H1 (cell line): Measurements from ENCODE around the gene PDLIM3. TPM values are rescaled to one million over a fixed set of nuclear protein-coding genes. Genes with fewer than 3 reads are reported as not detected.

Experiments
- CTCF ChIA-PET: fragments of 300-600 bp; sonication (Branson Sonifier 250); formaldehyde crosslinking; loops from one replicate; lab custom pipeline; 2021; ENCODE audit not compliant: partially characterized antibody; lab: Charles Lee
- POLR2A ChIA-PET: fragments of 300-600 bp; sonication (Branson Sonifier 250); formaldehyde crosslinking; loops from one replicate; lab custom pipeline; 2021; ENCODE audit warnings: inconsistent platforms; ENCODE audit not compliant: partially characterized antibody; lab: Charles Lee
- DNase-seq, 2 experiments: peaks; one replicate each; pipeline versions ENCODE4 v3.0.0 to v3.0.0-alpha.2; 2010 to 2022; ENCODE audit warnings: low spot score in 2 of 2, low read depth in 1 of 2, mixed read lengths in 1 of 2
- FAIRE-seq: peaks from 2 replicates; lab custom pipeline; 2011; peaks lifted over from hg19 to GRCh38; lab: Jason Lieb, UNC
- H2AFZ ChIP-seq: 2 replicates; pipeline ENCODE4 v1.8.1; 2012; ENCODE audit warnings: low read length, inconsistent platforms
- H2AK5ac ChIP-seq: 2 replicates; pipeline ENCODE4 v1.6.1; 2013; ENCODE audit warnings: low read depth, low read length
- H2BK120ac ChIP-seq: replicated peaks from 2 replicates; pipeline ENCODE3; 2013; ENCODE audit warnings: low read depth, low read length, inconsistent platforms
- H2BK12ac ChIP-seq: 2 replicates; pipeline ENCODE4 v1.6.1; 2013; ENCODE audit warnings: low read depth, low read length
- H2BK15ac ChIP-seq: 2 replicates; pipeline ENCODE4 v1.6.1; 2013; ENCODE audit warnings: low read length
- H2BK20ac ChIP-seq: 2 replicates; pipeline ENCODE4 v1.6.1; 2013; ENCODE audit warnings: low read length
- H2BK5ac ChIP-seq: 2 replicates; pipeline ENCODE4 v1.6.1; 2013; ENCODE audit warnings: low read depth, low read length
- H3K14ac ChIP-seq: 2 replicates; pipeline ENCODE4 v1.6.1; 2013; ENCODE audit warnings: inconsistent platforms; ENCODE audit not compliant: insufficient read length
- H3K18ac ChIP-seq: 2 replicates; pipeline ENCODE4 v1.6.1; 2013; ENCODE audit warnings: low read length; ENCODE audit errors: extremely low read depth
- H3K23ac ChIP-seq: 2 replicates; pipeline ENCODE4 v1.6.1; 2013; ENCODE audit warnings: inconsistent platforms; ENCODE audit not compliant: insufficient read length
- H3K23me2 ChIP-seq: 2 replicates; pipeline ENCODE4 v1.6.1; 2013; ENCODE audit warnings: low read depth, low read length
- H3K27ac ChIP-seq: 2 replicates; pipeline ENCODE4 v1.6.1; 2011; ENCODE audit warnings: low read depth, low read length, inconsistent platforms
- H3K27me3 ChIP-seq, 4 experiments: replicated peaks in 1 of 4; 1 replicate in 1 of 4; 2 replicates in 3 of 4; pipeline versions ENCODE4 v1.6.1 to v1.8.1; 2011 to 2013; ENCODE audit warnings: low read length in 3 of 4, mild to moderate bottlenecking in 3 of 4, inconsistent platforms in 2 of 4, mixed read lengths in 2 of 4, moderate library complexity in 1 of 4; ENCODE audit not compliant: control insufficient read depth in 3 of 4, insufficient read depth in 3 of 4; ENCODE audit errors: extremely low read depth in 1 of 4
- H3K36me3 ChIP-seq, 4 experiments: 2 replicates each; pipeline versions ENCODE4 v1.6.1 to v1.8.1; 2011 to 2013; ENCODE audit warnings: mild to moderate bottlenecking in 4 of 4, low read length in 3 of 4, moderate library complexity in 2 of 4, control low read depth in 1 of 4, inconsistent platforms in 1 of 4; ENCODE audit not compliant: insufficient read depth in 4 of 4, control insufficient read depth in 2 of 4
- H3K4ac ChIP-seq: replicated peaks from 2 replicates; pipeline ENCODE3; 2013; ENCODE audit warnings: low read length, low read depth, mixed read lengths, inconsistent platforms; ENCODE audit not compliant: insufficient read length
- H3K4me1 ChIP-seq, 4 experiments: replicated peaks in 1 of 4; 1 replicate in 1 of 4; 2 replicates in 3 of 4; pipeline versions ENCODE4 v1.6.1 to v1.8.1; 2011 to 2013; ENCODE audit warnings: low read length in 3 of 4, inconsistent platforms in 2 of 4, mixed read lengths in 1 of 4; ENCODE audit not compliant: insufficient read depth in 4 of 4, control insufficient read depth in 3 of 4
- H3K4me2 ChIP-seq, 2 experiments: 2 replicates each; pipeline versions ENCODE4 v1.6.1 to v1.8.1; 2011 to 2013; ENCODE audit warnings: low read depth in 2 of 2, low read length in 2 of 2, control low read depth in 1 of 2, inconsistent platforms in 1 of 2, mild to moderate bottlenecking in 1 of 2; ENCODE audit not compliant: insufficient read depth in 1 of 2
- H3K4me3 ChIP-seq, 4 experiments: fragments of 200-600, 300-600 bp in 1 of 4; sonication (generic), shearing (Covaris generic), sonication (Bioruptor Twin) in 1 of 4; 2 replicates each; pipeline versions ENCODE4 v1.5.1 to v1.8.1; 2011 to 2016; ENCODE audit warnings: low read length in 4 of 4, low read depth in 3 of 4, control low read depth in 2 of 4, inconsistent platforms in 2 of 4, mild to moderate bottlenecking in 2 of 4, mixed read lengths in 1 of 4, moderate library complexity in 1 of 4; ENCODE audit not compliant: insufficient read depth in 2 of 4; ENCODE audit errors: extremely low read depth in 1 of 4
- H3K56ac ChIP-seq: replicated peaks from 2 replicates; pipeline ENCODE3; 2013; ENCODE audit warnings: low read depth, mild to moderate bottlenecking, mixed read lengths, low read length, inconsistent platforms; ENCODE audit not compliant: insufficient read length
- H3K79me1 ChIP-seq: 2 replicates; pipeline ENCODE4 v1.6.1; 2013; ENCODE audit warnings: low read depth, low read length, control low read depth
- H3K79me2 ChIP-seq, 2 experiments: 2 replicates each; pipeline versions ENCODE4 v1.6.1 to v1.8.1; 2012 to 2013; ENCODE audit warnings: low read length in 2 of 2, mild to moderate bottlenecking in 2 of 2, inconsistent platforms in 1 of 2; ENCODE audit not compliant: insufficient read depth in 2 of 2, control insufficient read depth in 1 of 2
- H3K9ac ChIP-seq, 4 experiments: replicated peaks in 1 of 4; 1 replicate in 1 of 4; 2 replicates in 3 of 4; pipeline versions ENCODE4 v1.6.1 to v1.8.1; 2011 to 2013; ENCODE audit warnings: low read depth in 3 of 4, low read length in 3 of 4, control low read depth in 2 of 4, mild to moderate bottlenecking in 2 of 4, moderate library complexity in 2 of 4, inconsistent platforms in 1 of 4; ENCODE audit errors: extremely low read depth in 1 of 4
- H3K9me3 ChIP-seq, 2 experiments: 2 replicates each; pipeline versions ENCODE4 v1.6.1 to v1.8.1; 2012 to 2013; ENCODE audit warnings: mild to moderate bottlenecking in 2 of 2, moderate library complexity in 2 of 2, control low read depth in 1 of 2, inconsistent platforms in 1 of 2, low read depth in 1 of 2, low read length in 1 of 2, mixed read lengths in 1 of 2; ENCODE audit not compliant: insufficient read depth in 2 of 2
- H4K20me1 ChIP-seq, 2 experiments: replicated peaks in 1 of 2; 2 replicates each; pipeline versions ENCODE3 to v1.8.1; 2011 to 2013; ENCODE audit warnings: inconsistent platforms in 2 of 2, low read length in 2 of 2, mild to moderate bottlenecking in 1 of 2; ENCODE audit not compliant: insufficient read depth in 2 of 2, control insufficient read depth in 1 of 2
- H4K5ac ChIP-seq: 2 replicates; pipeline ENCODE4 v1.6.1; 2013; ENCODE audit warnings: low read length, low read depth, mixed read lengths, inconsistent platforms; ENCODE audit not compliant: insufficient read length
- H4K8ac ChIP-seq: 2 replicates; pipeline ENCODE4 v1.8.0; 2013; ENCODE audit warnings: mild to moderate bottlenecking, moderate library complexity, low read length, inconsistent platforms; ENCODE audit not compliant: insufficient read depth; ENCODE audit errors: extremely low read depth
- H4K91ac ChIP-seq: replicated peaks from 2 replicates; pipeline ENCODE3; 2013; ENCODE audit warnings: low read length, mixed read lengths, inconsistent platforms; ENCODE audit not compliant: insufficient read length
- ASH2L ChIP-seq: fragments of 200-600, 300-600 bp; sonication (generic); IDR thresholded peaks from one replicate; pipeline ENCODE4 v1.7.1; 2017; ENCODE audit warnings: low read length
- CBX5 ChIP-seq: fragments of 300-800, 300-1000 bp; sonication (generic); IDR thresholded peaks from 2 replicates; pipeline ENCODE4 v1.7.1; 2016; ENCODE audit warnings: antibody characterized with exemption, low read length, low read depth
- CTCF ChIP-seq, 3 experiments: IDR thresholded peaks; 1 replicate in 2 of 3; 2 replicates in 1 of 3; pipeline versions ENCODE4 v1.5.1 to v1.6.1; 2011; ENCODE audit warnings: low read length in 3 of 3, mild to moderate bottlenecking in 3 of 3, inconsistent platforms in 2 of 3, low read depth in 1 of 3, moderate library complexity in 1 of 3; ENCODE audit not compliant: insufficient read depth in 1 of 3; ENCODE audit errors: control extremely low read depth in 1 of 3
- GABPA ChIP-seq: IDR thresholded peaks from 2 replicates; pipeline ENCODE4 v1.6.1; 2011; ENCODE audit warnings: mild to moderate bottlenecking, low read length, moderate library complexity, borderline replicate concordance; ENCODE audit not compliant: insufficient read depth
- JUN ChIP-seq: IDR thresholded peaks from 2 replicates; pipeline ENCODE4 v1.6.1; 2011; ENCODE audit warnings: low read depth, mild to moderate bottlenecking, improper control_type of control experiment, low read length
- PHF8 ChIP-seq: fragments of 200-600 bp; sonication (generic); conservative IDR thresholded peaks from 2 replicates; pipeline ENCODE4 v1.7.1; 2012; ENCODE audit warnings: low read depth, mild to moderate bottlenecking, inconsistent platforms, low read length, moderate library complexity
- RNF2 ChIP-seq: fragments of 200-900, 300-1000 bp; sonication (generic); IDR thresholded peaks from 2 replicates; pipeline ENCODE4 v1.7.1; 2016; ENCODE audit warnings: borderline replicate concordance, low read depth, mild to moderate bottlenecking, antibody characterized with exemption, low read length; ENCODE audit not compliant: poor library complexity, severe bottlenecking; ENCODE audit errors: missing control alignments
- SAP30 ChIP-seq: fragments of 300-600 bp; sonication (generic); IDR thresholded peaks from 2 replicates; pipeline ENCODE4 v1.7.1; 2012; ENCODE audit warnings: low read length, moderate library complexity, mild to moderate bottlenecking, inconsistent platforms; ENCODE audit not compliant: insufficient read depth, insufficient replicate concordance
- ZNF274 ChIP-seq: IDR thresholded peaks from 2 replicates; pipeline ENCODE4 v1.7.0; 2012; ENCODE audit warnings: low read length, borderline replicate concordance; ENCODE audit errors: extremely low read depth
- WGBS, 2 experiments: shearing (Covaris generic) in 1 of 2; methylation state at CpG; one replicate each; pipeline versions ENCODE4 v1.1.6 to v1.1.7; 2013 to 2015; ENCODE audit warnings: low lambda C conversion rate in 2 of 2, mixed read lengths in 2 of 2, inconsistent platforms in 1 of 2, low coverage in 1 of 2, missing lambda C conversion rate in 1 of 2; ENCODE audit not compliant: insufficient replicate concordance in 2 of 2, insufficient coverage in 1 of 2, insufficient read length in 1 of 2; ENCODE audit errors: extremely low coverage in 1 of 2, missing lambda C conversion rate in 1 of 2; 5-methylcytosine and 5-hydroxymethylcytosine counted together
- polyA plus RNA-seq, 7 experiments: library from polyadenylated mRNA; depleted of rRNA in 3 of 7; stranded (reverse) in 5 of 7; unstranded in 2 of 7; fragments of >200 nt in 5 of 7; fragments of 200-250 nt in 2 of 7; gene quantifications; 1 replicate in 5 of 7; 2 replicates in 1 of 7; 4 replicates in 1 of 7; pipeline versions ENCODE4 v1.2.1 to v1.2.3, GENCODE V29; 2011 to 2013; ENCODE audit warnings: missing spikeins in 2 of 7, mixed read lengths in 2 of 7
- total RNA-seq: library from RNA; stranded (reverse); fragmentation: NEBNext Ultra II Directional; extraction: Animal tissue kit (Norgen Biotek cat#: 25700); gene quantifications from 2 replicates; pipeline ENCODE4 v1.2.1, GENCODE V29; 2021
- TF ChIP-seq, protein P1 (sequence below): IDR thresholded peaks from 2 replicates; pipeline ENCODE4 v1.6.1; 2011; ENCODE audit warnings: low read length, improper control_type of control experiment

Gene PDLIM3
- total and polyA plus RNA-seq, 2 of the 8 experiments (the other 6 are each of a cell fraction or from before 2014, with no cell fraction given) = 7.6 to 8.1 TPM

DNA sequence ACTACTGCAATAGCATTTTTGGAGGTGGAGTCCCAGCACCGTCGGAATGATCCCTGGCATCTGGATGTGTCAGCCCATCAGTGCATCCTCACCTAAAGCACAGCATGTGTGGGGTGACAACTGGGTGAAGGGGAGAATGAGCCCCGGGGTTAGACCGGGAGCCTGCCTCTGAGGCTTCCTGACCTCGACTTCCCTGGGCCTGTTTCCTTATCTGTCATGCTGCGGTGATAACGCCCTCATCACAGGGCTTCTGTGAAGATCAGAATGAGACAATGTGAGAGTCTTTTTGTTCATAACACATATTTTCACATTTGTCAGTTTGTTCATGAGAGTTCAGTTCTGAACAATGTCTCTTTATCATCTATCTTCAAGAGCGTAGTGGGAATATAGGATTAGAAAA lies 31.1 kb upstream of the PDLIM3 start:
- Histone ChIP-seq H3K4me1 (no peaks in the 10 kb centered on the region; a peak in 1 of 7 replicates), H3K23ac (no peak overlapping the region), H3K9me3 (peaks cover 9% of the 10 kb centered on the region in 2 experiments; a peak in 3 of 4 replicates), H3K36me3 (no peaks in the 10 kb centered on the region), H3K4me3 (no peak overlapping the region), H3K27me3 (no peaks in the 10 kb centered on the region), H3K27ac (no peak overlapping the region), H4K20me1 (no peaks in the 10 kb centered on the region), H2BK5ac (no peak overlapping the region), H3K9ac (no peak overlapping the region), H3K79me2 (no peaks in the 10 kb centered on the region), H3K18ac (no peak overlapping the region), H3K56ac (no peak overlapping the region), H2BK15ac (no peak overlapping the region), H2BK120ac (no peak overlapping the region), H4K91ac (no peak overlapping the region), H2AK5ac (no peak overlapping the region), H3K79me1 (no peaks in the 10 kb centered on the region), H3K4ac (no peak overlapping the region), H2BK20ac (no peak overlapping the region), H3K4me2 (no peak overlapping the region), H4K8ac (no peak overlapping the region), H2AFZ (no peak overlapping the region), H4K5ac (no peak overlapping the region), H3K23me2 (no peaks in the 10 kb centered on the region), H3K14ac (no peak overlapping the region), H2BK12ac (no peak overlapping the region)
- 90% methylated on average over 8 of the region's 8 CpGs; no CpG with 5 or more reads in 1 of the 2 experiments for WGBS, 2 experiments
- DNase-seq (no peak), FAIRE-seq (no peak)
- ChIA-PET CTCF (no interaction called here), POLR2A (no interaction called here)
- no peak for TF ChIP-seq SAP30
- no peak for TF ChIP-seq ASH2L
- TF ChIP-seq RNF2 = no peak
- no peak for TF ChIP-seq PHF8
- TF ChIP-seq ZNF274 = no peak
- TF ChIP-seq CBX5 = no peak
- no peak for TF ChIP-seq CTCF (IDR thresholded peaks at IDR 0.05; ENCODE audit: control extremely low read depth in 1 of 3, insufficient read depth in 1 of 3, low read depth in 1 of 3, low read length in 3 of 3)
- TF ChIP-seq JUN = no peak
- TF ChIP-seq, protein P1, sequence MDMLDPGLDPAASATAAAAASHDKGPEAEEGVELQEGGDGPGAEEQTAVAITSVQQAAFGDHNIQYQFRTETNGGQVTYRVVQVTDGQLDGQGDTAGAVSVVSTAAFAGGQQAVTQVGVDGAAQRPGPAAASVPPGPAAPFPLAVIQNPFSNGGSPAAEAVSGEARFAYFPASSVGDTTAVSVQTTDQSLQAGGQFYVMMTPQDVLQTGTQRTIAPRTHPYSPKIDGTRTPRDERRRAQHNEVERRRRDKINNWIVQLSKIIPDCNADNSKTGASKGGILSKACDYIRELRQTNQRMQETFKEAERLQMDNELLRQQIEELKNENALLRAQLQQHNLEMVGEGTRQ = no peak
- no peak for TF ChIP-seq GABPA
